ENCODE data around the gene DDOST. TPM values are rescaled to one million over a fixed set of nuclear protein-coding genes. Genes with fewer than 3 reads are reported as not detected.
"Not testable (repeated sequence)": the region's sequence is repeated elsewhere in the genome, so short reads cannot be mapped to it uniquely, and the experiment has no call there.

Gene DDOST
- total RNA-seq, 1 experiment from 2014 or later: 276 TPM

GRCh38 chr1:20625176-20626097 is 35.7 kb downstream of the DDOST start:
- no peak for DNase-seq (ENCODE audit: low spot score)

- no peak for DNase-seq (ENCODE audit: low spot score)
These were observed 36.5 kb downstream of the DDOST start for GRCh38 chr1:20624709-20625108.

- no peak for DNase-seq (ENCODE audit: low spot score)
These were observed 40.2 kb downstream of the DDOST start for GRCh38 chr1:20621012-20621411.

- DNase-seq (ENCODE audit: low spot score): no peak
These were observed 41.2 kb downstream of the DDOST start for GRCh38 chr1:20619999-20620398.

DNA sequence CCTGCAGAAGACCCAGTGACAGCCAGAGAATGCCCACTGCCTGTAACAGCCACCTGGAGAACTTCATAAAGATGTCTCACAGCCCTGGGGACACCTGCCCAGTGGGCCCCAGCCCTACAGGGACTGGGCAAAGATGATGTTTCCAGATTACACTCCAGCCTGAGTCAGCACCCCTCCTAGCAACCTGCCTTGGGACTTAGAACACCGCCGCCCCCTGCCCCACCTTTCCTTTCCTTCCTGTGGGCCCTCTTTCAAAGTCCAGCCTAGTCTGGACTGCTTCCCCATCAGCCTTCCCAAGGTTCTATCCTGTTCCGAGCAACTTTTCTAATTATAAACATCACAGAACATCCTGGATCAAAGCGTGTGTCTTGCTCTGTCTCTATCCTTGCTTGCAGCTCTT is 42.6 kb downstream of the DDOST start:
- DNase-seq (ENCODE audit: low spot score): no peak

GRCh38 chr1:20616847-20617487 is 44.2 kb downstream of the DDOST start:
- DNase-seq (ENCODE audit: low spot score): no peak

GRCh38 chr1:20615946-20616846 is 45.0 kb downstream of the DDOST start:
- DNase-seq (ENCODE audit: low spot score): no peak

GRCh38 chr1:20614131-20614579 is 47.0 kb downstream of the DDOST start:
- DNase-seq (ENCODE audit: low spot score): no peak

DNA sequence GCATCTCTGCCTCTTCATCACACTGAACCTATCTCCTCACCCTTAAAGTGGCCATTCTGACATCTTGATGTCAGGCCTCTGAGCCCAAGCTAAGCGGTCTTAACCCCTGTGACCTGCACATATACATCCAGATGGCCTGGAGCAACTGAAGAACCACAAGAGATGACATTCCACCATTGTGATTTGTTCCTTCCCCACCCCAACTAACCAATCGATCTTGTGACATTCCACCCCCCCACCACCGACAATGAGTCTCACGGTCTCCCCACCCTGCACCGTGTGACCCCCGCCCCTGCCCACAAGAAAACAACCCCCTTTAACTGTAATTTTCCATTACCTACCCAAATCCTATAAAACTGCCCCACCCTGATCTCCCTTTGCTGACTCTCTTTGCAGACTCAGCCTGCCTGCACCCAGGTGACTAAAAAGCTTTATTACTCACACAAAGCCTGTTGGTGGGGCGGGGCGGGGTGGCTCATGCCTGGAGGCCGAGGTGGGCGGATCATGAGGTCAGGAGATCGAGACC is 48.9 kb downstream of the DDOST start:
- DNase-seq (ENCODE audit: low spot score): peak; percentile 55

- no peak for DNase-seq (ENCODE audit: low spot score)
These were observed 49.5 kb downstream of the DDOST start for GRCh38 chr1:20611652-20612051.

GRCh38 chr1:20610970-20611369 is 50.2 kb downstream of the DDOST start:
- DNase-seq (ENCODE audit: low spot score): no peak

DNA sequence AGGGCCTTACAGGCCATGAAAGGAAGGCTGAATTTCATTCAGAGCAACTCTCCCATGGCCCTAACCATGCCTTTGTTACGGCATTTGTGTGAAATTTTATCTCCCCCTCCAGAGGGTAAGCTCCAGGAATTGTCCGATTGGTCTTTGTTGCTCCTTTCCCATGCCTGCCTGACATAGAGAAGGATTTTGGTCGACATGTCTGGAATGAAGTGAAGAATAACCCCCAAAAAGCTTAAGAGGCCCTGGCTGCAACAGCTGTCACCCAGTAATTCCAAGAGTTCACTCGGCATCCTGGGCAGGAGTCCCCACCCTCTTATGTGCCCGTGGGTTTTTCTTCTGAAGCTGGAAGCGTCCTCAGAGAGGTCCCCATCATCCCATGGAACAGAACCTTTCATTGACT is 51.6 kb downstream of the DDOST start:
- no peak for DNase-seq (ENCODE audit: low spot score)

DNA sequence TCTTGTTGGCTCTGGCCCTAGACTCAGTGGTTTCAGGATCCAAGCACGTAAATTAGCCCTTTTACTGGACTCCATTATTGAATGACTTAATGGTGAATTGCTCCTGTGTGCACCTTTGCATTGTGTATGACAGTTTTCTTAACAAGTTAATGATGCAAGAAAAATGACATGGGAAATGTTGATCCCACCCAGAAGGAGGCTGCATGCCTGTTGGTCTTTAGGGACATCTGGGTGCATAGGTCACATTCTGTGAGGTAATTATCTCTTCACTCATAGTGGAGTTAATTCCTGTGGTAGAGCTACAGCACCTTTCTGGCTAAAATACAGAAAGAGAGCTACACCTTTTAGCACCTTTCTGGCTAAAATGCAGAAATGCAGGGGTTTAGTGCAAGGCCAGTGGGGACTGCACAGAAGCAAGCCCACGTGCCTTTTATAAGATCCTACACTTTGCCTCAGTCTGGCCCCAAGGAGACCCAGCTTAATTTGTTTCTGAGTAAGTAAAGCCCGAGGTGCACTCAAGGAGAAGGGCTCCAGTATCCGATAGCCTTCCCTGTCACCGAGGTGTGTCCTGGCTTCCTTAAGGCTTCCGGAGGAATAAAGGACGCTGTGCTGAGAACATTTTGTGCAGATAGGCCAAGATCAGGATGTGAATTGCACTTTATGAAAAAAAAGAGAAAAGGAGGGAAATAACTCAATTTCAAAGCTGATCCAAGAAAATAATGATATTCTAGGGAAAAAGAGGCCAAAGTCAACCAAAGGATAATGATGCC is 54.2 kb downstream of the DDOST start:
- DNase-seq (ENCODE audit: low spot score): not testable (repeated sequence)

GRCh38 chr1:20604678-20605077 is 56.5 kb downstream of the DDOST start:
- no peak for DNase-seq (ENCODE audit: low spot score)

DNA sequence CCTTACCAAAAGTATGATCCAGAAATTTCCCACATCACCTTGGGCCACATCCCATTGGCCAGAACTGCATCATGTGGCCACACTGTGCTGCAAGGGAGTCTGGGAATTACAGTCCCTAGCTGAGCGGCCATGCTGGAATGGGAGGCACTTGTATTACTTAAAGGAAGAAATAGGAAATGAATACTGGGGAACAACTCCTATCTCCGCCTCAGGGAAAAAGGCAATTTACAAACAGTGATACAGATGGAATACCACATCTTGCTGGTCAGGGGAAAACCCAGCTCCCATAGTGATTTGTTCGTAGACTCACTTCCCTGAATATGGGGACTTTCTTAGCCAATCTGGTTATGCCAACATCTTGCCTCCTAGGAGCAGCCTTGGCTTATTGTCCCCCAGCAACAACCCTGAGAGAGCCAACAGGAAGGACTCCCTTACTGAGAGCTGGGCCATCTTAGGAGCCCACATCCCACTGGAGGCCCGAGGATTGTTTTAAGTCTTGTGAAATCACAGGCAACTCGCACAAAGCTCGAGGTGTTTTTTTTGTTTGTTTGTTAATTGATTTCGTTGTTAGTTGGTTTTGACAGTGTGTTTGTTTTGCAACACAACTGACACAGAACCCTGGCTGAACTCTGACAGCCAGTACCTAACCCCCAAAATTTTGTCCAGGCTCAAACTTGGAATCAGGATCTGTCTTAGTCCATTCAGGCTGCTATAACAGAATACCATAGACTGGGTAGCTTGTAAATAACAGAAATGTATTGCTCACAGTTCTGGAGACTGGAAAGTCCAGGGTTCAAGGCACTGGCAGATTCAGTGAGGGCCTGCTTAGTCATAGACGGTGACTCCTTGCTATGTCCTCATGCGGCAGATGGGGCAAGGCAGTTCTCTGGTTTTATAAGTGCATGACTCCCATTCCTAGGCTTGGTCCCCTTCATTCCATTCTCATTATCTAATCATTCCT is 57.4 kb downstream of the DDOST start:
- DNase-seq (ENCODE audit: low spot score): no peak

DNA sequence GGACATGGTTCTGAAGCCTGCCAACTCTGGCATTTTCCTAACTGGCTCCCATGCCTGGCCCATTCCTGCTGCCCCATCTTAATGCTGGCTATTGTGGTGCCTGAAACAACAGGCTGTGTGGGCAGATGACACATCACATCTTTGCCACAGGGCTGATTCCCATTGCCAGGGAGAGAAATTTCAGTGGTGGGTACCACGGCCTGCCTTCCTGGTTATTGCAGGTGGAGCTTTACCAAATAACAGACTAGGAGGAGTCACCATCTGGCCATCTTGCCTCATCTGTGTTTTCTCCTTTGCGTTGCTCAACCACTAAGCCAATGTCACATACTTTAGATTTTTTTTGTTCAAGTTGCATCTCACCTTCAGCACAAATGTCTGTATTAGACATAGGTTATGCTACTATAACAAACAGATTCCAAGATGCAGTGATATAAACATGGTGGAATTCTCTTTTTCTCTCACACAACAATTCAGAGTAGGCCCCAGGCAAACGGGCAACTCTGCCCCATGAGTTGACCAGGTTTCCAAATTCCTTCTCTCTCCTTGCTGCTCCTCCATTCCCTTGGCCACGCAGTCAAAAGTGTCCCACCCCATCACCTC is 58.2 kb downstream of the DDOST start:
- no peak for DNase-seq (ENCODE audit: low spot score)

Measured in HT-29 (cell line).